Endothelial cell of umbilical vein (primary cell): ENCODE results near the gene PTGES2.

Experiments
- EZH2 ChIP-seq: IDR thresholded peaks from 2 replicates; pipeline ENCODE4 v1.6.1; 2012; ENCODE audit warnings: borderline replicate concordance, low read depth, mild to moderate bottlenecking, moderate library complexity, low read length, inconsistent platforms; ENCODE audit not compliant: severe bottlenecking
- JUN ChIP-seq: IDR thresholded peaks from 2 replicates; pipeline ENCODE4 v1.6.1; 2011; ENCODE audit warnings: borderline replicate concordance, low read depth; ENCODE audit not compliant: insufficient read length, insufficient read depth
- POLR2AphosphoS5 ChIP-seq: IDR thresholded peaks from 2 replicates; pipeline ENCODE4 v1.6.1; 2012; ENCODE audit warnings: low read depth, mild to moderate bottlenecking, control low read depth, low read length, moderate library complexity; ENCODE audit not compliant: insufficient read depth
- TF ChIP-seq, protein P1 (sequence below), 2 donors: IDR thresholded peaks; 1 replicate in 1 of 2; 2 replicates in 1 of 2; pipeline ENCODE4 v1.5.1; 2011; ENCODE audit warnings: low read length in 2 of 2, mild to moderate bottlenecking in 2 of 2, moderate library complexity in 2 of 2, control low read depth in 1 of 2, inconsistent platforms in 1 of 2, low read depth in 1 of 2; ENCODE audit not compliant: insufficient read depth in 1 of 2; ENCODE audit errors: extremely low read depth in 1 of 2
- TF ChIP-seq, protein P2 (sequence below): IDR thresholded peaks from 2 replicates; pipeline ENCODE4 v1.6.1; 2011; ENCODE audit not compliant: insufficient read depth, insufficient read length

DNA sequence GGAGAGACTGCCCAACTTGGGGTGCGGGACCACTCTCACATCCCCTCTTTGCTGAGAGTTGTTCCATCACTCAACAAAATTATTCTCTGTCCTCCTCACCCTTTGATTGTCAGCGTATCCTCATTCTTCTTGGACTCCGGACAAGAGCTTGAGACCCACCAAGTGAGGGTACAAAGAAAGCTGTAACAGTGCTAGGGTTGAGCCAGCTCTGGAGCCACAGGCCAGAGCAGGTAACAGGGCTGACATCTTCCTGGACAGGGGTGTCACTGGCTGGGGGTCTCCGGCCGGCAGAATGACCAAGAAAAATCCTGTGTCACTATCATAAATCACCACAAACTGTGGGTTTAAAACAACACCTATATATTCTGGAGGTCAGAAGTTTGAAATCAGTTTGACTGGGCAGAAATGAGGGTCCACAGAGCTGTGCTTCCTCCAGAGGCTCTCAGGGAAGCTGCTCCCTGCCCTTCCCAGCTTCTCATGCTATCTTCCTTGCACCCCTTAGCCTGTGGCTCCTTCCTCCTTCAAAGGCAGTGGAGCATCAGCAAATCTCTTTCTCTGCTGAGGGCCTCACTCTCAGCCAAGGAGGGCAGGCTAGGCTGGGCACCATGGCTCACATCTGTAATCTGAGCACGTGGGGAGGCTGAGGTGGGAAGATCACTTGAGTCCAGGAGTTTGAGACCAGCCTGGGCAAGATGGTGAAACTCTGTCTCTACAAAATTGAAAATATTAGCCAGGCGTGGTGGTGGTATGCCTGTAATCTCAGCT, 28.4 kb upstream of the PTGES2 start:
- TF ChIP-seq, protein P1, sequence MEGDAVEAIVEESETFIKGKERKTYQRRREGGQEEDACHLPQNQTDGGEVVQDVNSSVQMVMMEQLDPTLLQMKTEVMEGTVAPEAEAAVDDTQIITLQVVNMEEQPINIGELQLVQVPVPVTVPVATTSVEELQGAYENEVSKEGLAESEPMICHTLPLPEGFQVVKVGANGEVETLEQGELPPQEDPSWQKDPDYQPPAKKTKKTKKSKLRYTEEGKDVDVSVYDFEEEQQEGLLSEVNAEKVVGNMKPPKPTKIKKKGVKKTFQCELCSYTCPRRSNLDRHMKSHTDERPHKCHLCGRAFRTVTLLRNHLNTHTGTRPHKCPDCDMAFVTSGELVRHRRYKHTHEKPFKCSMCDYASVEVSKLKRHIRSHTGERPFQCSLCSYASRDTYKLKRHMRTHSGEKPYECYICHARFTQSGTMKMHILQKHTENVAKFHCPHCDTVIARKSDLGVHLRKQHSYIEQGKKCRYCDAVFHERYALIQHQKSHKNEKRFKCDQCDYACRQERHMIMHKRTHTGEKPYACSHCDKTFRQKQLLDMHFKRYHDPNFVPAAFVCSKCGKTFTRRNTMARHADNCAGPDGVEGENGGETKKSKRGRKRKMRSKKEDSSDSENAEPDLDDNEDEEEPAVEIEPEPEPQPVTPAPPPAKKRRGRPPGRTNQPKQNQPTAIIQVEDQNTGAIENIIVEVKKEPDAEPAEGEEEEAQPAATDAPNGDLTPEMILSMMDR (IDR thresholded peaks at IDR 0.05; ENCODE audit: extremely low read depth in 1 of 2, insufficient read depth in 1 of 2, low read depth in 1 of 2, low read length in 2 of 2), result no peak
- TF ChIP-seq, protein P2, sequence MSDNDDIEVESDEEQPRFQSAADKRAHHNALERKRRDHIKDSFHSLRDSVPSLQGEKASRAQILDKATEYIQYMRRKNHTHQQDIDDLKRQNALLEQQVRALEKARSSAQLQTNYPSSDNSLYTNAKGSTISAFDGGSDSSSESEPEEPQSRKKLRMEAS, result no peak
- no peak for TF ChIP-seq EZH2
- no peak for TF ChIP-seq POLR2AphosphoS5
- TF ChIP-seq JUN, result no peak
